HEK293 (cell line): ENCODE data around the gene TMEM98.

Experiments
- ATF2 ChIP-seq: fragments of 450-650 bp; formaldehyde crosslinking; IDR thresholded peaks from 2 replicates; pipeline ENCODE4 v1.5.1; 2016; ENCODE audit warnings: missing biosample characterization, missing genetic modification characterization, low read depth
- CTCF ChIP-seq: fragments of 450-650 bp; formaldehyde crosslinking; IDR thresholded peaks from 2 replicates; pipeline ENCODE4 v1.5.1; 2016; ENCODE audit warnings: missing biosample characterization, missing genetic modification characterization
- KLF10 ChIP-seq: fragments of 450-650 bp; IDR thresholded peaks from 2 replicates; pipeline ENCODE4 v1.5.1; 2018; ENCODE audit warnings: missing biosample characterization, mild to moderate bottlenecking, missing genetic modification characterization
- PBX3 ChIP-seq: sonication (generic); formaldehyde crosslinking; IDR thresholded peaks from 2 replicates; pipeline ENCODE4 v1.8.1; 2022; ENCODE audit warnings: mild to moderate bottlenecking, moderate library complexity, missing genetic modification reagents
- ZNF133 ChIP-seq: fragments of 450-650 bp; formaldehyde crosslinking; IDR thresholded peaks from 2 replicates; pipeline ENCODE4 v1.5.1; 2016; ENCODE audit warnings: missing biosample characterization, missing genetic modification characterization
- ZNF2 ChIP-seq: fragments of 450-650 bp; formaldehyde crosslinking; IDR thresholded peaks from 2 replicates; pipeline ENCODE4 v1.5.1; 2016; ENCODE audit warnings: missing biosample characterization, missing genetic modification characterization
- ZNF274 ChIP-seq, 2 experiments: fragments of 200-500 bp in 1 of 2; fragments of 450-650 bp in 1 of 2; sonication (Bioruptor generic) in 1 of 2; formaldehyde crosslinking in 1 of 2; IDR thresholded peaks; 2 replicates each; pipeline versions ENCODE4 v1.5.1 to v1.6.1; 2014 to 2016; ENCODE audit warnings: borderline replicate concordance in 1 of 2, inconsistent platforms in 1 of 2, low read length in 1 of 2, missing biosample characterization in 1 of 2, missing genetic modification characterization in 1 of 2
- ZNF350 ChIP-seq: fragments of 450-650 bp; formaldehyde crosslinking; IDR thresholded peaks from 2 replicates; pipeline ENCODE4 v1.5.0; 2017; ENCODE audit warnings: missing biosample characterization, mild to moderate bottlenecking, missing genetic modification characterization
- ZNF660 ChIP-seq: fragments of 450-650 bp; IDR thresholded peaks from 2 replicates; pipeline ENCODE4 v1.5.1; 2018; ENCODE audit warnings: missing biosample characterization, mild to moderate bottlenecking, missing genetic modification characterization
- ZNF747 ChIP-seq: fragments of 450-650 bp; formaldehyde crosslinking; IDR thresholded peaks from 2 replicates; pipeline ENCODE4 v1.5.1; 2016; ENCODE audit warnings: missing biosample characterization, missing genetic modification characterization

- TF ChIP-seq ZNF660 (tag by site-specific recombination) (no peak), ZNF2 (tag by site-specific recombination) (no peak), ZNF274 (IDR thresholded peaks at IDR 0.05; ENCODE audit: low read length) (no peak), ZNF274 (tag by site-specific recombination; IDR thresholded peaks at IDR 0.05; ENCODE audit: borderline replicate concordance) (no peak), ZNF350 (tag by site-specific recombination) (no peak), CTCF (tag by site-specific recombination) (no peak), KLF10 (tag by site-specific recombination) (no peak), ATF2 (no peak), ZNF747 (tag by site-specific recombination) (no peak), ZNF133 (tag by site-specific recombination) (no peak), PBX3 (CRISPR knock-in tag) (no peak)
These were observed 60.6 kb downstream of the TMEM98 start for GRCh38 chr17:32988481-32989101.
